Ecto neural progenitor cell (in vitro differentiated cells): Measurements from ENCODE around the gene CDC42BPG.
"Not testable (repeated sequence)": the region's sequence is repeated elsewhere in the genome, so short reads cannot be mapped to it uniquely, and the experiment has no call there.

Experiments used
- DNase-seq: peaks from one replicate; pipeline ENCODE4 v3.0.0-alpha.2; 2018; ENCODE audit warnings: low spot score

Gene CDC42BPG

GRCh38 chr11:64835616-64836447 is 8.6 kb downstream of the CDC42BPG start:
- DNase-seq: no peak

- DNase-seq: no peak
Measured at GRCh38 chr11:64834723-64835615, 9.5 kb downstream of the CDC42BPG start.

GRCh38 chr11:64834031-64834722 is 10.3 kb downstream of the CDC42BPG start:
- no peak for DNase-seq

- no peak for DNase-seq
Measured at GRCh38 chr11:64833509-64833908, 10.9 kb downstream of the CDC42BPG start.

GRCh38 chr11:64833198-64833502 is 11.3 kb downstream of the CDC42BPG start:
- no peak for DNase-seq

GRCh38 chr11:64832467-64833197 is 11.8 kb downstream of the CDC42BPG start:
- no peak for DNase-seq

- no peak for DNase-seq
Measured at GRCh38 chr11:64831411-64831891, 13.0 kb downstream of the CDC42BPG start.

GRCh38 chr11:64829536-64830251 is 14.8 kb downstream of the CDC42BPG start:
- DNase-seq: no peak

GRCh38 chr11:64827451-64827839 is 17.0 kb downstream of the CDC42BPG start:
- DNase-seq: no peak

- DNase-seq: no peak
Measured at GRCh38 chr11:64826578-64827450, 17.6 kb downstream of the CDC42BPG start.

GRCh38 chr11:64826062-64826461 is 18.4 kb downstream of the CDC42BPG start:
- no peak for DNase-seq

- DNase-seq: no peak
Measured at GRCh38 chr11:64823568-64824119, 20.8 kb downstream of the CDC42BPG start.

- DNase-seq: no peak
Measured at GRCh38 chr11:64817476-64817875, 27.0 kb downstream of the CDC42BPG start.

GRCh38 chr11:64815433-64815832 is 29.0 kb downstream of the CDC42BPG start:
- not testable (repeated sequence) for DNase-seq

- no peak for DNase-seq
Measured at GRCh38 chr11:64814712-64815187, 29.7 kb downstream of the CDC42BPG start.

- DNase-seq: no peak
Measured at GRCh38 chr11:64813826-64814225, 30.6 kb downstream of the CDC42BPG start.

GRCh38 chr11:64810891-64811272 is 33.6 kb downstream of the CDC42BPG start:
- DNase-seq: no peak

GRCh38 chr11:64810271-64810890 is 34.1 kb downstream of the CDC42BPG start, which contains the start of gene MEN1:
Gene MEN1, minus strand, starts transcription at chr11:64810551. Its CDS starts 442 bp downstream, at chr11:64810109.
- peak; percentile 97 for DNase-seq

GRCh38 chr11:64809781-64810241 is 34.6 kb downstream of the CDC42BPG start:
- DNase-seq: peak; percentile 70
